Uterus (tissue), 2 donors: ENCODE results near the gene NCAM2.

Experiments used
- CTCF ChIP-seq, 4 experiments: fragments of 200-600 bp in 2 of 4; fragments of 450-650 bp in 2 of 4; sonication (generic) in 2 of 4; IDR thresholded peaks; one replicate each; pipeline ENCODE4 v1.5.1; 2016 to 2019; ENCODE audit warnings: antibody characterized with exemption in 4 of 4, mild to moderate bottlenecking in 2 of 4, moderate library complexity in 1 of 4
- POLR2A ChIP-seq, 2 donors: fragments of 450-650 bp; IDR thresholded peaks; one replicate each; pipeline ENCODE4 v1.6.1; 2016; ENCODE audit warnings: antibody characterized with exemption in 2 of 2, mild to moderate bottlenecking in 1 of 2, moderate library complexity in 1 of 2

GRCh38 chr21:21394064-21394463 is 395.9 kb downstream of the NCAM2 start:
- no peak for TF ChIP-seq CTCF (IDR thresholded peaks at IDR 0.05)
- TF ChIP-seq POLR2A (IDR thresholded peaks at IDR 0.05) = no peak
